ENCODE measurements around the gene TXNL1. TPM values are rescaled to one million over a fixed set of nuclear protein-coding genes. Genes with fewer than 3 reads are reported as not detected.

TXNL1 gene
- total RNA-seq, 1 experiment from 2014 or later, result 63.0 TPM

- peaks cover 19% of the 10 kb centered on the region; the same call in 1 of the 2 replicates for H3K4me1 ChIP-seq
- H3K27me3 ChIP-seq, result no peaks in the 10 kb centered on the region
- peak overlapping the region; percentile 11; the same call in 1 of the 2 replicates for H3K4me3 ChIP-seq
- H3K9me3 ChIP-seq (replicated peaks), result no peaks in the 10 kb centered on the region
- H3K36me3 ChIP-seq, result no peaks in the 10 kb centered on the region
- peak overlapping the region; percentile 82 for H3K27ac ChIP-seq
- peak; percentile 21 to 34 for DNase-seq
These were observed 72.6 kb downstream of the TXNL1 start for GRCh38 chr18:56565551-56566345.

GRCh38 chr18:56565046-56565445, 73.3 kb downstream of the TXNL1 start:
- DNase-seq, result no peak
- H3K4me1 ChIP-seq, result peaks cover 19% of the 10 kb centered on the region; the same call in 1 of the 2 replicates
- H3K9me3 ChIP-seq (replicated peaks), result no peaks in the 10 kb centered on the region
- peak overlapping the region; percentile 82; the same call in 1 of the 2 replicates for H3K27ac ChIP-seq
- H3K4me3 ChIP-seq, result no peak overlapping the region
- no peaks in the 10 kb centered on the region for H3K36me3 ChIP-seq
- H3K27me3 ChIP-seq, result no peaks in the 10 kb centered on the region

GRCh38 chr18:56563568-56563967, 74.8 kb downstream of the TXNL1 start:
- no peak overlapping the region for H3K27ac ChIP-seq
- peak; percentile 67 to 77 for DNase-seq
- no peaks in the 10 kb centered on the region for H3K36me3 ChIP-seq
- peaks cover 19% of the 10 kb centered on the region; the same call in 1 of the 2 replicates for H3K4me1 ChIP-seq
- H3K9me3 ChIP-seq (replicated peaks), result no peaks in the 10 kb centered on the region
- H3K27me3 ChIP-seq, result no peaks in the 10 kb centered on the region
- no peak overlapping the region for H3K4me3 ChIP-seq

- H3K36me3 ChIP-seq, result no peaks in the 10 kb centered on the region
These were observed 75.9 kb downstream of the TXNL1 start for GRCh38 chr18:56562479-56562878.

GRCh38 chr18:56560992-56561391, 77.4 kb downstream of the TXNL1 start:
- no peak overlapping the region for H3K27ac ChIP-seq

More at GRCh38 chr18:56562479-56562878, 75.9 kb downstream of the TXNL1 start:
- no peaks in the 10 kb centered on the region for H3K27me3 ChIP-seq
- H3K4me1 ChIP-seq, result peaks cover 19% of the 10 kb centered on the region; the same call in 1 of the 2 replicates
- H3K4me3 ChIP-seq, result no peak overlapping the region
- no peaks in the 10 kb centered on the region for H3K9me3 ChIP-seq (replicated peaks)
- no peak overlapping the region for H3K27ac ChIP-seq
- DNase-seq, result no peak

GRCh38 chr18:56559044-56559443, 79.3 kb downstream of the TXNL1 start:
- H3K27ac ChIP-seq, result no peak overlapping the region
- H3K27me3 ChIP-seq, result no peaks in the 10 kb centered on the region
- no peak overlapping the region for H3K4me3 ChIP-seq
- no peak for DNase-seq
- H3K36me3 ChIP-seq, result no peaks in the 10 kb centered on the region
- peaks cover 8% of the 10 kb centered on the region; the same call in 1 of the 2 replicates for H3K4me1 ChIP-seq
- no peaks in the 10 kb centered on the region for H3K9me3 ChIP-seq (replicated peaks)

More at GRCh38 chr18:56560992-56561391, 77.4 kb downstream of the TXNL1 start:
- Histone ChIP-seq H3K9me3 (replicated peaks) (no peaks in the 10 kb centered on the region), H3K4me1 (peaks cover 19% of the 10 kb centered on the region; the same call in 1 of the 2 replicates), H3K27me3 (no peaks in the 10 kb centered on the region), H3K4me3 (no peak overlapping the region), H3K36me3 (no peaks in the 10 kb centered on the region)
- no peak for DNase-seq

GRCh38 chr18:56556907-56557306, 81.5 kb downstream of the TXNL1 start:
- Histone ChIP-seq H3K27ac (no peak overlapping the region), H3K27me3 (no peaks in the 10 kb centered on the region), H3K4me1 (no peaks in the 10 kb centered on the region), H3K9me3 (replicated peaks) (no peaks in the 10 kb centered on the region), H3K4me3 (no peak overlapping the region), H3K36me3 (no peaks in the 10 kb centered on the region)
- no peak for DNase-seq

GRCh38 chr18:56550121-56550520, 88.3 kb downstream of the TXNL1 start:
- no peaks in the 10 kb centered on the region for H3K9me3 ChIP-seq (replicated peaks)
- no peaks in the 10 kb centered on the region for H3K4me1 ChIP-seq
- H3K27ac ChIP-seq, result no peak overlapping the region
- no peaks in the 10 kb centered on the region for H3K36me3 ChIP-seq
- DNase-seq, result no peak
- H3K4me3 ChIP-seq, result no peak overlapping the region
- no peaks in the 10 kb centered on the region for H3K27me3 ChIP-seq

Other genes starting within 250 kb of the TXNL1 start
- 9.8 and 13.0 TPM in 2 replicates for gene WDR7, start 12.8 kb upstream of the TXNL1 start, total RNA-seq (2014; rRNA removed; shearing (Covaris generic))